ENCODE results near the gene CDR2. TPM values are rescaled to one million over a fixed set of nuclear protein-coding genes. Genes with fewer than 3 reads are reported as not detected.
A peak's percentile ranks its signal among the peaks of the same experiment; 100 is the strongest.

Gene CDR2
- total and polyA plus RNA-seq, 2 of the 13 experiments (the other 11 are each of a cell fraction or from before 2014, with no cell fraction given) = 59.0 to 78.9 TPM

DNA sequence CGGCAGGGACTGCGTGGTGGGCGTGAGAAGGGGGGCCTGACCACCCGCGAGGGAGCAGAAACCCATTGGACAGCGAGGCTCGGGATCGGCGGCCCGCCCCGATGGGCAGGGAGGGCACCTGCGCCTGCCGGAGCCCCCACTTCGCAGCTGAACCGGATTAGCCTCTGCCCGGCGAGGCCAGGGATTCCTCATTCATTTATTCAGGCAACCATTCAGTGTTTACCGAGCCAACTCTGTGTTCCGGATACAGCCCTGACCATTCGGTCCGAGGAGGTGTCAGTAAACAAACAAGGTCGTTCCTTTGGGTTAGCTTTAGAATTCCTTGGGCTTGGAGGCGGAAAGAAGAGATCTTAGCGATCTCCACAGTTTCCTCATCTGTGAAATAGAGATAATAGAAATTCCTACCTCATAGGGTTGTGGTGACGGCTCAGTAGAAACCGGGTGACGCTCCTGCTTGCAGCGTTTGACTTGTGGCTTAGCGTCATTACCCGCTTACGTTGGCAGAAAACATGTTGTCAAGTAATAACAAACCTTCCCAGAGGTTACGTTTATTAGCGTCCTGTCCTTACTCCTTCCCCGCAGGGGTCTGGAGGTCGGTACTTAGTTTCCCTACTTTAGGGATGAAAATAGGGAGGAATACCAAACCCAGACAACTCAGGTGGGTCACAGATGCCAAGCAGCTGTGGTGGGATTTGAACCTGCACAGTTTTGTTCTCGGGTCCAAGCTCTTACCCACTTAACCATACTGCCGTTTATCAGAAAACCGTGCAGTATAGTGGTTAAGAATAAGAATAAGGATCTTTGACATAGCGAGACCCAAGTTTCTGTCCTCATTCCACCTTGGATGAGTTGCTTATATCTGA is 76.3 kb downstream of the CDR2 start (continued):
- TF ChIP-seq, protein P1, sequence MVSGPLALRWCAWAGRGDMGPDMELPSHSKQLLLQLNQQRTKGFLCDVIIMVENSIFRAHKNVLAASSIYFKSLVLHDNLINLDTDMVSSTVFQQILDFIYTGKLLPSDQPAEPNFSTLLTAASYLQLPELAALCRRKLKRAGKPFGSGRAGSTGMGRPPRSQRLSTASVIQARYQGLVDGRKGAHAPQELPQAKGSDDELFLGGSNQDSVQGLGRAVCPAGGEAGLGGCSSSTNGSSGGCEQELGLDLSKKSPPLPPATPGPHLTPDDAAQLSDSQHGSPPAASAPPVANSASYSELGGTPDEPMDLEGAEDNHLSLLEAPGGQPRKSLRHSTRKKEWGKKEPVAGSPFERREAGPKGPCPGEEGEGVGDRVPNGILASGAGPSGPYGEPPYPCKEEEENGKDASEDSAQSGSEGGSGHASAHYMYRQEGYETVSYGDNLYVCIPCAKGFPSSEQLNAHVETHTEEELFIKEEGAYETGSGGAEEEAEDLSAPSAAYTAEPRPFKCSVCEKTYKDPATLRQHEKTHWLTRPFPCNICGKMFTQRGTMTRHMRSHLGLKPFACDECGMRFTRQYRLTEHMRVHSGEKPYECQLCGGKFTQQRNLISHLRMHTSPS (CRISPR knock-in tag; IDR thresholded peaks at IDR 0.05; ENCODE audit: low read depth) = no peak
- TF ChIP-seq ERF (CRISPR knock-in tag; IDR thresholded peaks at IDR 0.05) (peak; percentile 34; the same call in 1 of the 2 replicates), RARA (CRISPR knock-in tag; IDR thresholded peaks at IDR 0.05) (0 out of 2 replicates have a peak, but pooled peaks have one; percentile 16), ZNF121 (CRISPR knock-in tag; IDR thresholded peaks at IDR 0.05) (peak; percentile 66; the same call in 1 of the 2 replicates), ETV5 (CRISPR knock-in tag; IDR thresholded peaks at IDR 0.05; ENCODE audit: borderline replicate concordance) (peak; percentile 75; the same call in 1 of the 2 replicates), ZNF256 (CRISPR knock-in tag; conservative IDR thresholded peaks at IDR 0.05) (peak; percentile 80), SATB2 (CRISPR knock-in tag; IDR thresholded peaks at IDR 0.05) (peak; percentile 13; the same call in 1 of the 2 replicates), ZNF17 (CRISPR knock-in tag; IDR thresholded peaks at IDR 0.05) (0 out of 2 replicates have a peak, but pooled peaks have one; percentile 21), NFRKB (IDR thresholded peaks at IDR 0.05) (no peak), RFX5 (IDR thresholded peaks at IDR 0.05; ENCODE audit: low read depth, low read length) (0 out of 2 replicates have a peak, but pooled peaks have one; percentile 24), EEA1 (CRISPR knock-in tag; IDR thresholded peaks at IDR 0.05; ENCODE audit: borderline replicate concordance) (0 out of 2 replicates have a peak, but pooled peaks have one; percentile 69), RBFOX2 (IDR thresholded peaks at IDR 0.05; ENCODE audit: low read depth, low read length) (peak; percentile 55), ZNF570 (CRISPR knock-in tag; IDR thresholded peaks at IDR 0.05; ENCODE audit: borderline replicate concordance) (0 out of 2 replicates have a peak, but pooled peaks have one; percentile 65), POLR2AphosphoS5 (IDR thresholded peaks at IDR 0.05; ENCODE audit: low read depth, low read length) (peak; percentile 99), ZNF33B (CRISPR knock-in tag; IDR thresholded peaks at IDR 0.05) (0 out of 2 replicates have a peak, but pooled peaks have one; percentile 18), ZNF251 (CRISPR knock-in tag; IDR thresholded peaks at IDR 0.05) (0 out of 2 replicates have a peak, but pooled peaks have one; percentile 3), WIZ (CRISPR knock-in tag; IDR thresholded peaks at IDR 0.05) (peak; percentile 12; the same call in 1 of the 2 replicates), ZBTB7B (CRISPR knock-in tag; IDR thresholded peaks at IDR 0.05) (peak; percentile 76), ZNF615 (CRISPR knock-in tag; IDR thresholded peaks at IDR 0.05; ENCODE audit: borderline replicate concordance) (peak; percentile 96), ZFP90 (CRISPR knock-in tag; IDR thresholded peaks at IDR 0.05; ENCODE audit: borderline replicate concordance) (no peak), SNAI1 (CRISPR knock-in tag; IDR thresholded peaks at IDR 0.05; ENCODE audit: borderline replicate concordance) (0 out of 2 replicates have a peak, but pooled peaks have one; percentile 34), TSC22D2 (CRISPR knock-in tag; IDR thresholded peaks at IDR 0.05; ENCODE audit: borderline replicate concordance) (peak; percentile 1; the same call in 1 of the 2 replicates), TARDBP (CRISPR knock-in tag; IDR thresholded peaks at IDR 0.05) (no peak), PITX1 (CRISPR knock-in tag; IDR thresholded peaks at IDR 0.05) (peak; percentile 61; the same call in 1 of the 2 replicates)
- TF ChIP-seq, protein P2, sequence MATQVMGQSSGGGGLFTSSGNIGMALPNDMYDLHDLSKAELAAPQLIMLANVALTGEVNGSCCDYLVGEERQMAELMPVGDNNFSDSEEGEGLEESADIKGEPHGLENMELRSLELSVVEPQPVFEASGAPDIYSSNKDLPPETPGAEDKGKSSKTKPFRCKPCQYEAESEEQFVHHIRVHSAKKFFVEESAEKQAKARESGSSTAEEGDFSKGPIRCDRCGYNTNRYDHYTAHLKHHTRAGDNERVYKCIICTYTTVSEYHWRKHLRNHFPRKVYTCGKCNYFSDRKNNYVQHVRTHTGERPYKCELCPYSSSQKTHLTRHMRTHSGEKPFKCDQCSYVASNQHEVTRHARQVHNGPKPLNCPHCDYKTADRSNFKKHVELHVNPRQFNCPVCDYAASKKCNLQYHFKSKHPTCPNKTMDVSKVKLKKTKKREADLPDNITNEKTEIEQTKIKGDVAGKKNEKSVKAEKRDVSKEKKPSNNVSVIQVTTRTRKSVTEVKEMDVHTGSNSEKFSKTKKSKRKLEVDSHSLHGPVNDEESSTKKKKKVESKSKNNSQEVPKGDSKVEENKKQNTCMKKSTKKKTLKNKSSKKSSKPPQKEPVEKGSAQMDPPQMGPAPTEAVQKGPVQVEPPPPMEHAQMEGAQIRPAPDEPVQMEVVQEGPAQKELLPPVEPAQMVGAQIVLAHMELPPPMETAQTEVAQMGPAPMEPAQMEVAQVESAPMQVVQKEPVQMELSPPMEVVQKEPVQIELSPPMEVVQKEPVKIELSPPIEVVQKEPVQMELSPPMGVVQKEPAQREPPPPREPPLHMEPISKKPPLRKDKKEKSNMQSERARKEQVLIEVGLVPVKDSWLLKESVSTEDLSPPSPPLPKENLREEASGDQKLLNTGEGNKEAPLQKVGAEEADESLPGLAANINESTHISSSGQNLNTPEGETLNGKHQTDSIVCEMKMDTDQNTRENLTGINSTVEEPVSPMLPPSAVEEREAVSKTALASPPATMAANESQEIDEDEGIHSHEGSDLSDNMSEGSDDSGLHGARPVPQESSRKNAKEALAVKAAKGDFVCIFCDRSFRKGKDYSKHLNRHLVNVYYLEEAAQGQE (IDR thresholded peaks at IDR 0.05; ENCODE audit: borderline replicate concordance in 1 of 2, low read depth in 1 of 2, low read length in 2 of 2) = peak in 1 of 2 experiments; percentile 19; a peak in 1 of 4 replicates

All from HepG2 (cell line).